Measurements from ENCODE around the gene ZGRF1. TPM values are rescaled to one million over a fixed set of nuclear protein-coding genes. Genes with fewer than 3 reads are reported as not detected.
"Not testable (repeated sequence)": the region's sequence is repeated elsewhere in the genome, so short reads cannot be mapped to it uniquely, and the experiment has no call there.

Gene ZGRF1
- polyA plus RNA-seq, 1 donor from 2014 or later, result 18.0 TPM

DNA sequence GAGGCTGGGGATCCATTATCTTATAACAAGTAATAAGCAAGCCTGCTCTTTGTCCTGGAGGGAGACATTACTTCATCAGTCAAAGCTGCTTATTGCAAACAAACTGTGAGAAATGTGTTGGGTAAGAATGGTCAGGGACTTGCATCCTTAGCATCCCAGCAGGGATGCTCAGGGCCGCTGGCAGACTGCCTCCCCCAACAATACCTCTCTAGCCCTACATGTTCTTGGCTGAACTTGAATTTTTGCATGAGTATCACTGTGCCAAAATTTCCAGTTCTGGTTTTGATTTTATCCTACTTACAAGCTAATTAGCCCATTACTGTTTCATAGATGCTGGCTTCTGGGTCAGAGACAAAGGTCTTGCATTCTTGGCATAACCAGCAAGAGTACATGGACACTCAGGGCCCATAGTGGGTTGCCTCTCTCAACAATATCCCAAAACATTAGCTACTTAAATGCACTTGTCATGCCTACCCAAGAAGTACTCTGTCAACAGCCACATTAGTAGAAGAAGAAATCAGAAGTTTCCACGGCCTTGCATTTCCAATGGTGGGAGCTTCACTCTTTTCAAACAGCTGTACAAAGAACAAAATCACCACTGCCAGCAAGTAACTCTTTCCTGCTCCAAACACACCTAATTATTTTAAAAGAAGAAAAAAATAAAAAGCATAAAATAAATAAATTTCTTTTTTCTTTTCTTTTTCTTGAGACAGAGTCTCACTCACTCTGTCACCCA is 78.9 kb downstream of the ZGRF1 start:
- Histone ChIP-seq H3F3A (ENCODE audit: insufficient read depth, low read length, poor library complexity, severe bottlenecking) (no peaks in the 10 kb centered on the region), H3K4me2 (ENCODE audit: low read length) (no peak overlapping the region), H3K27me3 (ENCODE audit: insufficient read depth, low read depth, low read length) (no peaks in the 10 kb centered on the region), H3K79me2 (replicated peaks; ENCODE audit: insufficient read depth, low read length) (no peaks in the 10 kb centered on the region), H3K9me2 (ENCODE audit: insufficient read depth, low read length) (no peaks in the 10 kb centered on the region), H3K27ac (ENCODE audit: low read length) (no peak overlapping the region), H3K36me3 (ENCODE audit: insufficient read depth, low read length) (no peaks in the 10 kb centered on the region), H4K20me1 (ENCODE audit: insufficient read depth) (no peaks in the 10 kb centered on the region), H2AFZ (ENCODE audit: low read depth, low read length) (no peak overlapping the region), H3K9me3 (ENCODE audit: low read length) (no peaks in the 10 kb centered on the region), H3K9ac (ENCODE audit: low read length) (no peak overlapping the region), H3K4me3 (ENCODE audit: low read length) (no peak overlapping the region)
- TF ChIP-seq POLR2AphosphoS5 (IDR thresholded peaks at IDR 0.05) (no peak), EZH2 (IDR thresholded peaks at IDR 0.05; ENCODE audit: borderline replicate concordance, insufficient read depth, low read length, poor library complexity, severe bottlenecking) (no peak), SMC3 (conservative IDR thresholded peaks at IDR 0.05; ENCODE audit: poor library complexity) (no peak), RAD21 (conservative IDR thresholded peaks at IDR 0.05) (no peak), MXI1 (conservative IDR thresholded peaks at IDR 0.05; ENCODE audit: poor library complexity, severe bottlenecking) (no peak), EP300 (conservative IDR thresholded peaks at IDR 0.05; ENCODE audit: poor library complexity, severe bottlenecking) (no peak), TAF1 (IDR thresholded peaks at IDR 0.05; ENCODE audit: low read depth) (no peak)
- TF ChIP-seq, protein P1, sequence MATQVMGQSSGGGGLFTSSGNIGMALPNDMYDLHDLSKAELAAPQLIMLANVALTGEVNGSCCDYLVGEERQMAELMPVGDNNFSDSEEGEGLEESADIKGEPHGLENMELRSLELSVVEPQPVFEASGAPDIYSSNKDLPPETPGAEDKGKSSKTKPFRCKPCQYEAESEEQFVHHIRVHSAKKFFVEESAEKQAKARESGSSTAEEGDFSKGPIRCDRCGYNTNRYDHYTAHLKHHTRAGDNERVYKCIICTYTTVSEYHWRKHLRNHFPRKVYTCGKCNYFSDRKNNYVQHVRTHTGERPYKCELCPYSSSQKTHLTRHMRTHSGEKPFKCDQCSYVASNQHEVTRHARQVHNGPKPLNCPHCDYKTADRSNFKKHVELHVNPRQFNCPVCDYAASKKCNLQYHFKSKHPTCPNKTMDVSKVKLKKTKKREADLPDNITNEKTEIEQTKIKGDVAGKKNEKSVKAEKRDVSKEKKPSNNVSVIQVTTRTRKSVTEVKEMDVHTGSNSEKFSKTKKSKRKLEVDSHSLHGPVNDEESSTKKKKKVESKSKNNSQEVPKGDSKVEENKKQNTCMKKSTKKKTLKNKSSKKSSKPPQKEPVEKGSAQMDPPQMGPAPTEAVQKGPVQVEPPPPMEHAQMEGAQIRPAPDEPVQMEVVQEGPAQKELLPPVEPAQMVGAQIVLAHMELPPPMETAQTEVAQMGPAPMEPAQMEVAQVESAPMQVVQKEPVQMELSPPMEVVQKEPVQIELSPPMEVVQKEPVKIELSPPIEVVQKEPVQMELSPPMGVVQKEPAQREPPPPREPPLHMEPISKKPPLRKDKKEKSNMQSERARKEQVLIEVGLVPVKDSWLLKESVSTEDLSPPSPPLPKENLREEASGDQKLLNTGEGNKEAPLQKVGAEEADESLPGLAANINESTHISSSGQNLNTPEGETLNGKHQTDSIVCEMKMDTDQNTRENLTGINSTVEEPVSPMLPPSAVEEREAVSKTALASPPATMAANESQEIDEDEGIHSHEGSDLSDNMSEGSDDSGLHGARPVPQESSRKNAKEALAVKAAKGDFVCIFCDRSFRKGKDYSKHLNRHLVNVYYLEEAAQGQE (IDR thresholded peaks at IDR 0.05; ENCODE audit: borderline replicate concordance), result no peak
- TF ChIP-seq, protein P2, sequence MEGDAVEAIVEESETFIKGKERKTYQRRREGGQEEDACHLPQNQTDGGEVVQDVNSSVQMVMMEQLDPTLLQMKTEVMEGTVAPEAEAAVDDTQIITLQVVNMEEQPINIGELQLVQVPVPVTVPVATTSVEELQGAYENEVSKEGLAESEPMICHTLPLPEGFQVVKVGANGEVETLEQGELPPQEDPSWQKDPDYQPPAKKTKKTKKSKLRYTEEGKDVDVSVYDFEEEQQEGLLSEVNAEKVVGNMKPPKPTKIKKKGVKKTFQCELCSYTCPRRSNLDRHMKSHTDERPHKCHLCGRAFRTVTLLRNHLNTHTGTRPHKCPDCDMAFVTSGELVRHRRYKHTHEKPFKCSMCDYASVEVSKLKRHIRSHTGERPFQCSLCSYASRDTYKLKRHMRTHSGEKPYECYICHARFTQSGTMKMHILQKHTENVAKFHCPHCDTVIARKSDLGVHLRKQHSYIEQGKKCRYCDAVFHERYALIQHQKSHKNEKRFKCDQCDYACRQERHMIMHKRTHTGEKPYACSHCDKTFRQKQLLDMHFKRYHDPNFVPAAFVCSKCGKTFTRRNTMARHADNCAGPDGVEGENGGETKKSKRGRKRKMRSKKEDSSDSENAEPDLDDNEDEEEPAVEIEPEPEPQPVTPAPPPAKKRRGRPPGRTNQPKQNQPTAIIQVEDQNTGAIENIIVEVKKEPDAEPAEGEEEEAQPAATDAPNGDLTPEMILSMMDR (IDR thresholded peaks at IDR 0.05; ENCODE audit: poor library complexity, severe bottlenecking), result no peak

DNA sequence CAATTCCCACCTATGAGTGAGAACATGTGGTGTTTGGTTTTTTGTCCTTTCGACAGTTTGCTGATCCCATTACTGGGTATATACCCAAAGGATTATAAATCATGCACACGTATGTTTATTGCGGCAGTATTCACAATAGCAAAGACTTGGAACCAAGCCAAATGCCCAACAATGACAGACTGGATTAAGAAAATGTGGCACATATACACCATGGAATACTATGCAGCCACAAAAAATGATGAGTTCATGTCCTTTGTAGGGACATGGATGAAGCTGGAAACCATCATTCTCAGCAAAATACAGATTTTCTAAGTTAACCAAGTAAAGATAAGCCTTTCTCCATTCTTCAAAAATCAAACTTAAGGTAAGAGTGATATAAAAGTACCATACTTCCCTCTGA is 82.4 kb downstream of the ZGRF1 start:
- not testable (repeated sequence) for H2AFZ ChIP-seq (ENCODE audit: low read depth, low read length); H3K79me2 ChIP-seq (replicated peaks; ENCODE audit: insufficient read depth, low read length); H3K9ac ChIP-seq (ENCODE audit: low read length); H3K9me3 ChIP-seq (ENCODE audit: low read length); H3K27ac ChIP-seq (ENCODE audit: low read length); H3K36me3 ChIP-seq (ENCODE audit: insufficient read depth, low read length); H4K20me1 ChIP-seq (ENCODE audit: insufficient read depth); H3F3A ChIP-seq (ENCODE audit: insufficient read depth, low read length, poor library complexity, severe bottlenecking); H3K4me2 ChIP-seq (ENCODE audit: low read length); H3K9me2 ChIP-seq (ENCODE audit: insufficient read depth, low read length); H3K27me3 ChIP-seq (ENCODE audit: insufficient read depth, low read depth, low read length); H3K4me3 ChIP-seq (ENCODE audit: low read length)
